Tibial nerve (tissue), 4 donors: Measurements from ENCODE around the gene TMEM176A.

ENCODE experiments used
- EP300 ChIP-seq, 2 donors: sonication (generic); formaldehyde crosslinking; IDR thresholded peaks; one replicate each; pipeline ENCODE4 v1.6.1; 2017; ENCODE audit warnings: antibody characterized with exemption in 2 of 2, mild to moderate bottlenecking in 1 of 2
- POLR2A ChIP-seq, 2 donors: fragments of 450-650 bp; IDR thresholded peaks; one replicate each; pipeline ENCODE4 v1.6.1; 2017; ENCODE audit warnings: antibody characterized with exemption in 2 of 2, mild to moderate bottlenecking in 2 of 2, moderate library complexity in 2 of 2
- TF ChIP-seq, protein P1 (sequence below), 5 experiments: fragments of 200-600 bp in 3 of 5; fragments of 450-650 bp in 2 of 5; sonication (generic) in 3 of 5; IDR thresholded peaks; one replicate each; pipeline ENCODE4 v1.5.1; 2016 to 2019; ENCODE audit warnings: antibody characterized with exemption in 5 of 5, mild to moderate bottlenecking in 3 of 5, moderate library complexity in 2 of 5

DNA sequence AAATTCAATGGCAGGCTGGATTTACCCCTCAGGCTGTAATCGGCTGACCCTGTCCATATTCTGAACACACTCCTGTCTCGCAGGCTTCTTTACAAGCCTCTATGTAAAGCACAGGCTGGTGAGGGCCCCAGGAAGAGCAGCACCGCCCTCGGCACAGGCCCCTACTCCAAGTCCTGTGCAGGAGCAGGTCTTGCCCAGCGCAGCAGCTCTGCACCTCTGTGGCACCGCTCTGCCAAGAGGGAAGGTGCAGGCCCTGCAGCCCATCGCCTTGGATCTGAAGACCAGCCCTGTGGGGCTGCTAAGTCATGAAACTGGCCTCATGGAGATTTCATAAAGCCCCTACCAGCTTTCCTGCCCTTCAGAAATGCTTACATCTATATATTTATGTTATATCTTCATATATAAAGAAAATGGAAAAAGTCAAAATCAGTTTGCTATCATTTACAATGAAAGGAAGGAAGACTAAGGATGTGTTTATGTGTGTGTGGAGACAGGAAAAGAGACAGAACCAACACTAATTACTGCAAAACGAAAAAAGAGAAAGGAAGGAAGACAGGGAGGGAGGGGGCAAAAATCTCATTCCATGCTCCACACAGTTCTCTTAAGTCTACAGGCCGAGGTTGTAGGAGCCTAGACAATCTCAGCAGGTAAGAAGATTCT is 10.0 kb upstream of the TMEM176A start:
- TF ChIP-seq EP300 (IDR thresholded peaks at IDR 0.05) (no peak), POLR2A (IDR thresholded peaks at IDR 0.05) (no peak)
- TF ChIP-seq, protein P1, sequence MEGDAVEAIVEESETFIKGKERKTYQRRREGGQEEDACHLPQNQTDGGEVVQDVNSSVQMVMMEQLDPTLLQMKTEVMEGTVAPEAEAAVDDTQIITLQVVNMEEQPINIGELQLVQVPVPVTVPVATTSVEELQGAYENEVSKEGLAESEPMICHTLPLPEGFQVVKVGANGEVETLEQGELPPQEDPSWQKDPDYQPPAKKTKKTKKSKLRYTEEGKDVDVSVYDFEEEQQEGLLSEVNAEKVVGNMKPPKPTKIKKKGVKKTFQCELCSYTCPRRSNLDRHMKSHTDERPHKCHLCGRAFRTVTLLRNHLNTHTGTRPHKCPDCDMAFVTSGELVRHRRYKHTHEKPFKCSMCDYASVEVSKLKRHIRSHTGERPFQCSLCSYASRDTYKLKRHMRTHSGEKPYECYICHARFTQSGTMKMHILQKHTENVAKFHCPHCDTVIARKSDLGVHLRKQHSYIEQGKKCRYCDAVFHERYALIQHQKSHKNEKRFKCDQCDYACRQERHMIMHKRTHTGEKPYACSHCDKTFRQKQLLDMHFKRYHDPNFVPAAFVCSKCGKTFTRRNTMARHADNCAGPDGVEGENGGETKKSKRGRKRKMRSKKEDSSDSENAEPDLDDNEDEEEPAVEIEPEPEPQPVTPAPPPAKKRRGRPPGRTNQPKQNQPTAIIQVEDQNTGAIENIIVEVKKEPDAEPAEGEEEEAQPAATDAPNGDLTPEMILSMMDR (IDR thresholded peaks at IDR 0.05) = no peak
